K562 (cell line): ENCODE data around the gene CCDC69. TPM values are rescaled to one million over a fixed set of nuclear protein-coding genes. Genes with fewer than 3 reads are reported as not detected.
A peak's percentile ranks its signal among the peaks of the same experiment; 100 is the strongest.

ENCODE experiments used
- ATAC-seq: fragments of 200-7000 bp; cut with Tn5 transposase; 3 replicates; pipeline ENCODE4 v1.9.1; 2020; ENCODE audit warnings: moderate library complexity
- BruUV-seq: library from RNA; stranded (reverse); fragments of 400-500 nt; replicated peaks from 2 replicates; lab custom pipeline; 2021; lab: Mats Ljungman, UMichigan
- CTCF ChIA-PET: fragments of 300-600 bp; formaldehyde crosslinking; extraction: SDS; loops from one replicate; lab custom pipeline; 2021; ENCODE audit warnings: low intra/inter-chr PET ratio; lab: Yijun Ruan, JAX
- POLR2A ChIA-PET: fragments of 300-600, 350-650 bp; sonication (Branson Sonifier 250); formaldehyde crosslinking; extraction: SDS; loops from one replicate; lab custom pipeline; 2021; ENCODE audit warnings: antibody characterized with exemption, inconsistent platforms; lab: Yijun Ruan, JAX
- DNase-seq, 4 experiments: peaks; one replicate each; pipeline versions ENCODE4 v3.0.0 to v3.0.0-alpha.2; 2011 to 2018; ENCODE audit warnings: low spot score in 3 of 4, mixed read lengths in 3 of 4; ENCODE audit errors: extremely low read depth in 1 of 4
- FAIRE-seq: peaks from 2 replicates; lab custom pipeline; 2011; peaks lifted over from hg19 to GRCh38; lab: Jason Lieb, UNC
- H2AFZ ChIP-seq: 2 replicates; pipeline ENCODE4 v1.6.0; 2011; ENCODE audit warnings: low read depth, low read length, control low read depth, inconsistent platforms
- H3K27ac ChIP-seq: fragments of 200-600 bp; 3 replicates; pipeline ENCODE4 v1.8.0; 2011; ENCODE audit warnings: low read depth, mild to moderate bottlenecking, control low read depth, inconsistent platforms, low read length, moderate library complexity, mixed read lengths; ENCODE audit errors: extremely low read depth
- H3K27me3 ChIP-seq, 2 experiments: fragments of 300-600 bp in 1 of 2; 2 replicates in 1 of 2; 3 replicates in 1 of 2; pipeline versions ENCODE4 v1.6.0 to v1.8.0; 2011; ENCODE audit warnings: inconsistent platforms in 2 of 2, low read length in 2 of 2, mild to moderate bottlenecking in 1 of 2, mixed read lengths in 1 of 2, moderate library complexity in 1 of 2; ENCODE audit not compliant: control insufficient read depth in 2 of 2, insufficient read depth in 2 of 2
- H3K36me3 ChIP-seq: fragments of 300-600 bp; 3 replicates; pipeline ENCODE4 v1.8.0; 2011; ENCODE audit warnings: mild to moderate bottlenecking, low read length, inconsistent platforms; ENCODE audit not compliant: control insufficient read depth, insufficient read depth
- H3K4me1 ChIP-seq, 2 experiments: fragments of 200-600 bp in 1 of 2; replicated peaks in 1 of 2; 2 replicates in 1 of 2; 3 replicates in 1 of 2; pipeline versions ENCODE4 v1.5.1 to v1.8.0; 2011; ENCODE audit warnings: inconsistent platforms in 2 of 2, low read length in 2 of 2, mild to moderate bottlenecking in 1 of 2, mixed read lengths in 1 of 2, moderate library complexity in 1 of 2; ENCODE audit not compliant: control insufficient read depth in 2 of 2, insufficient read depth in 2 of 2
- H3K4me2 ChIP-seq: 2 replicates; pipeline ENCODE4 v1.6.1; 2011; ENCODE audit warnings: low read length, control low read depth, inconsistent platforms, mixed read lengths; ENCODE audit not compliant: insufficient read depth
- H3K4me3 ChIP-seq: fragments of 200-600 bp; sonication (generic), shearing (Covaris generic); 2 replicates; pipeline ENCODE4 v1.5.1; 2016; ENCODE audit warnings: control low read depth, inconsistent platforms
- H3K79me2 ChIP-seq: fragments of 200-600 bp; 3 replicates; pipeline ENCODE4 v1.8.0; 2011; ENCODE audit warnings: low read length, inconsistent platforms; ENCODE audit not compliant: control insufficient read depth, insufficient read depth
- H3K9ac ChIP-seq, 2 experiments: 2 replicates each; pipeline versions ENCODE4 v1.6.0 to v1.6.1; 2011; ENCODE audit warnings: low read depth in 2 of 2, low read length in 2 of 2, control low read depth in 1 of 2, inconsistent platforms in 1 of 2, mild to moderate bottlenecking in 1 of 2, mixed read lengths in 1 of 2; ENCODE audit not compliant: insufficient read depth in 1 of 2
- H3K9me1 ChIP-seq: one replicate; pipeline ENCODE4 v1.6.0; 2011; ENCODE audit warnings: inconsistent platforms, mild to moderate bottlenecking, low read length, moderate library complexity; ENCODE audit not compliant: control insufficient read depth, insufficient read depth
- H3K9me3 ChIP-seq: replicated peaks from 2 replicates; pipeline ENCODE4 v1.5.1; 2011; ENCODE audit warnings: low read depth, low read length, inconsistent platforms; ENCODE audit not compliant: control insufficient read depth, insufficient read depth
- H4K20me1 ChIP-seq: replicated peaks from 2 replicates; pipeline ENCODE4 v1.6.1; 2011; ENCODE audit warnings: low read length, inconsistent platforms, mixed read lengths; ENCODE audit not compliant: control insufficient read depth, insufficient read depth
- FOXA3 ChIP-seq, 2 experiments: fragments of 450-650 bp in 1 of 2; sonication (generic) in 1 of 2; formaldehyde crosslinking; IDR thresholded peaks in 1 of 2; conservative IDR thresholded peaks in 1 of 2; 2 replicates each; pipeline versions ENCODE4 v1.4.0 to v1.8.0; 2020 to 2022; ENCODE audit warnings: mild to moderate bottlenecking in 2 of 2, missing genetic modification reagents in 1 of 2
- GABPA ChIP-seq: fragments of 200-800 bp; sonication (Bioruptor generic); conservative IDR thresholded peaks from 2 replicates; pipeline ENCODE4 v1.6.1; 2016; ENCODE audit warnings: low read depth, missing genetic modification characterization, missing compliant biosample characterization
- GTF2F1 ChIP-seq: IDR thresholded peaks from 2 replicates; pipeline ENCODE4 v1.6.1; 2011; ENCODE audit warnings: low read depth, low read length, improper control_type of control experiment
- PHB2 ChIP-seq: fragments of 450-650 bp; IDR thresholded peaks from 2 replicates; pipeline ENCODE4 v1.6.1; 2017; ENCODE audit warnings: low read depth
- ZKSCAN1 ChIP-seq: fragments of 150-350 bp; IDR thresholded peaks from 2 replicates; pipeline ENCODE4 v1.6.1; 2016; ENCODE audit warnings: low read depth, low read length
- ZNF431 ChIP-seq: sonication (generic); formaldehyde crosslinking; IDR thresholded peaks from 2 replicates; pipeline ENCODE4 v1.8.0; 2022; ENCODE audit warnings: mild to moderate bottlenecking, missing genetic modification reagents
- ZNF436 ChIP-seq: fragments of 250-450, 450-650 bp; sonication (Bioruptor Pico); formaldehyde crosslinking; IDR thresholded peaks from 2 replicates; pipeline ENCODE4 v1.7.0; 2020; ENCODE audit warnings: mild to moderate bottlenecking
- WGBS: fragments of 100-300 bp; shearing (Covaris generic); methylation state at CpG from one replicate; pipeline ENCODE4 v1.1.6; 2016; ENCODE audit warnings: low coverage, mixed read lengths; ENCODE audit not compliant: insufficient coverage; ENCODE audit errors: missing lambda C conversion rate; 5-methylcytosine and 5-hydroxymethylcytosine counted together
- in situ Hi-C: fragments of 300-500 bp; cut with MboI; formaldehyde crosslinking; loops from 4 replicates; pipeline ENCODE4 v1.15.0; 2018; ENCODE audit warnings: inconsistent platforms, mixed read lengths
- intact Hi-C: fragments of 100-400 bp; cut with micrococcal nuclease; formaldehyde crosslinking; loops from 2 replicates; pipeline ENCODE4 v1.14.2; 2022
- polyA plus RNA-seq, 8 experiments: library from polyadenylated mRNA; depleted of rRNA in 4 of 8; stranded (reverse) in 5 of 8; unstranded in 3 of 8; fragments of >200 nt; fragmentation: Nextera tagmentation in 2 of 8; fragmentation: Illumina TruSeq in 1 of 8; extraction: Ambion mirVana in 2 of 8; extraction: Trizol in 1 of 8; gene quantifications; 2 replicates each; pipeline versions ENCODE4 v1.2.1 to v1.2.3, GENCODE V29; 2011 to 2014; ENCODE audit warnings: inconsistent platforms in 1 of 8, missing spikeins in 1 of 8
- total RNA-seq, 7 experiments: library from RNA; depleted of rRNA in 6 of 7; stranded (reverse); fragments of >200 nt in 6 of 7; fragmentation: Illumina TruSeq in 2 of 7; extraction: Trizol in 2 of 7; gene quantifications; 2 replicates each; pipeline versions ENCODE4 v1.2.1 to v1.2.3, GENCODE V29; 2011 to 2021; ENCODE audit warnings: low replicate concordance in 1 of 7
- TF ChIP-seq, protein P1 (sequence below): sonication (generic); formaldehyde crosslinking; IDR thresholded peaks from 2 replicates; pipeline ENCODE4 v1.8.0; 2022; ENCODE audit warnings: mild to moderate bottlenecking, missing genetic modification reagents
- TF ChIP-seq, protein P2 (sequence below): fragments of 250-450 bp; sonication (Bioruptor Pico); IDR thresholded peaks from 2 replicates; pipeline ENCODE4 v1.4.0; 2020; ENCODE audit warnings: mild to moderate bottlenecking

The CCDC69 gene
- total and polyA plus RNA-seq, 9 of the 15 experiments (the other 6 are each of a cell fraction or from before 2014, with no cell fraction given) = 0.65 to 12.2 (median 7.6) TPM

DNA sequence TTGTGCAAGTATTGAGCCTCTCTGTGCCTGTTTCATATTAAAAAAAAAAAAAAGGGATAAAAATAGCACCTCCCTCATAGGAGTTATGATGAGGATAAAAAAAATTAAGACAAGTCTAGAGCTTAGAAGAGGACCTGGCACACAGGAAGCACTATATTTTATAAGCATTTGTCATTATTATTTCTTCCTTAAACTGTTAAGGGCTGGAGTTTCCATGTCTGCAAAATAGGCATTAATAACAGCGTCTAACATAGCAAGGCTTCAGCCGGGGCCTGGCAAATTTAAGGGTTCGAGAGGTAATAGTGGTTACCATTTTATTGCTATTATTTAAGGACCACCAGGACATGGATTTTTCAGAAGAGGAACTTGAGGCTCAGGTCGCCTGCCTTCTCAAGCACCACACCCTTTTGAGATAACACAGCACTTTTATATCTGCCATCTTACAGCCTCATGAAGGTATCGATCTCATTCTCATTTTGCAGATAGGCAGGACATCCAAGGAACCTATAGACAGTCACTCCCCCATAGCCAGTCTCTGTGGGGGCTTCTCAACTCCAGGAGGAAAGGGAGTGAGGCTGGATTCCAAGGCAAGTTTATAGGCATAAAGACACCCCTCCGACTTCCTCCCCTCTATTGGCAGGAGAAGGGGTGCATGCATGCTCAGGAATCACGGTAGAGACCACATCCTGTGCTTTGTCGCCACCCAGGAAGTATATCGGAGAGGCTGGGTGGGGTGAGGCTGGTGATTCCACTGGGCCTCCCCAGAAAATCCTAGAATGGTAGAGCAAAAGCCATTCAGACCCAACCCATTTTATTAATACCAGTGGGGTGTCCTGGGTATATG, 68.7 kb downstream of the CCDC69 start:
- no peak overlapping the region for H2AFZ ChIP-seq
- H4K20me1 ChIP-seq = no peaks in the 10 kb centered on the region
- no peaks in the 10 kb centered on the region for H3K79me2 ChIP-seq
- no peaks in the 10 kb centered on the region for H3K9me1 ChIP-seq
- H3K9ac ChIP-seq = no peak overlapping the region; a peak in 1 of 4 replicates
- ATAC-seq = no peak
- intact Hi-C loops (no loop called here), in situ Hi-C loops (no loop called here)
- no peak for DNase-seq
- H3K4me1 ChIP-seq = peaks cover 24 to 25% of the 10 kb centered on the region in 2 experiments
- no peak for TF ChIP-seq ZKSCAN1
- no peak for TF ChIP-seq GTF2F1
- TF ChIP-seq, protein P1, sequence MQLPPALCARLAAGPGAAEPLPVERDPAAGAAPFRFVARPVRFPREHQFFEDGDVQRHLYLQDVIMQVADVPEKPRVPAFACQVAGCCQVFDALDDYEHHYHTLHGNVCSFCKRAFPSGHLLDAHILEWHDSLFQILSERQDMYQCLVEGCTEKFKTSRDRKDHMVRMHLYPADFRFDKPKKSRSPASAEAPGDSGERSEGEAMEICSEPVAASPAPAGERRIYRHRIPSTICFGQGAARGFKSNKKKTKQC = no peak
- no peak for TF ChIP-seq ZNF436 (CRISPR knock-in tag)
- TF ChIP-seq, protein P2, sequence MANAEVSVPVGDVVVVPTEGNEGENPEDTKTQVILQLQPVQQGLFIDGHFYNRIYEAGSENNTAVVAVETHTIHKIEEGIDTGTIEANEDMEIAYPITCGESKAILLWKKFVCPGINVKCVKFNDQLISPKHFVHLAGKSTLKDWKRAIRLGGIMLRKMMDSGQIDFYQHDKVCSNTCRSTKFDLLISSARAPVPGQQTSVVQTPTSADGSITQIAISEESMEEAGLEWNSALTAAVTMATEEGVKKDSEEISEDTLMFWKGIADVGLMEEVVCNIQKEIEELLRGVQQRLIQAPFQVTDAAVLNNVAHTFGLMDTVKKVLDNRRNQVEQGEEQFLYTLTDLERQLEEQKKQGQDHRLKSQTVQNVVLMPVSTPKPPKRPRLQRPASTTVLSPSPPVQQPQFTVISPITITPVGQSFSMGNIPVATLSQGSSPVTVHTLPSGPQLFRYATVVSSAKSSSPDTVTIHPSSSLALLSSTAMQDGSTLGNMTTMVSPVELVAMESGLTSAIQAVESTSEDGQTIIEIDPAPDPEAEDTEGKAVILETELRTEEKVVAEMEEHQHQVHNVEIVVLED = no peak
- TF ChIP-seq ZNF431 = no peak
- TF ChIP-seq PHB2 = no peak
- 0 out of 4 replicates have a peak, but pooled peaks of 1 of the 2 experiments have one; percentile 22 for TF ChIP-seq FOXA3 (CRISPR knock-in tag; conservative IDR thresholded peaks at IDR 0.05 in 1 of 2, IDR thresholded peaks at IDR 0.05 in 1 of 2)
- peak; percentile 44; the same call in 1 of the 2 replicates for TF ChIP-seq GABPA (tag)
- no peaks in the 10 kb centered on the region for H3K9me3 ChIP-seq
- POLR2A ChIA-PET = interaction anchor here (0.6 kb wide), 3 partner anchors 40 to 420 kb away, joined by 3 read pairs; no protein-coding TSS in a partner anchor
- CTCF ChIA-PET = no interaction called here
- no peak overlapping the region; the same call in 1 of the 2 replicates for H3K4me2 ChIP-seq
- H3K4me3 ChIP-seq = no peak overlapping the region
- no TSS peak for BruUV-seq
- no peak overlapping the region for H3K27ac ChIP-seq
- WGBS = 26% methylated on average over 9 of the region's 9 CpGs
- no peaks in the 10 kb centered on the region for H3K27me3 ChIP-seq
- H3K36me3 ChIP-seq = no peaks in the 10 kb centered on the region
- FAIRE-seq = no peak
